Astrocyte (in vitro differentiated cells and primary cell): ENCODE results near the gene ARHGAP12. TPM values are rescaled to one million over a fixed set of nuclear protein-coding genes. Genes with fewer than 3 reads are reported as not detected.

Experiments used
- DNase-seq: peaks from one replicate; pipeline ENCODE4 v3.0.0-alpha.2; 2010; ENCODE audit warnings: low read depth
- FAIRE-seq: peaks from 2 replicates; lab custom pipeline; 2011; peaks lifted over from hg19 to GRCh38; lab: Jason Lieb, UNC
- H2AFZ ChIP-seq: 2 replicates; pipeline ENCODE4 v1.6.0; 2012; ENCODE audit warnings: low read depth, low read length, inconsistent platforms
- H3K27ac ChIP-seq: 2 replicates; pipeline ENCODE4 v1.5.1; 2011; ENCODE audit warnings: low read depth, low read length, inconsistent platforms
- H3K27me3 ChIP-seq: 2 replicates; pipeline ENCODE4 v1.6.0; 2011; ENCODE audit warnings: low read length, inconsistent platforms; ENCODE audit not compliant: insufficient read depth
- H3K36me3 ChIP-seq: 2 replicates; pipeline ENCODE4 v1.5.1; 2011; ENCODE audit warnings: low read length, inconsistent platforms; ENCODE audit not compliant: insufficient read depth
- H3K4me1 ChIP-seq: 2 replicates; pipeline ENCODE4 v1.5.1; 2011; ENCODE audit warnings: low read length, inconsistent platforms; ENCODE audit not compliant: insufficient read depth
- H3K4me2 ChIP-seq: 2 replicates; pipeline ENCODE4 v1.6.0; 2012; ENCODE audit warnings: low read length, inconsistent platforms
- H3K4me3 ChIP-seq: 2 replicates; pipeline ENCODE4 v1.5.1; 2011; ENCODE audit warnings: low read depth, mild to moderate bottlenecking, low read length, inconsistent platforms; ENCODE audit not compliant: insufficient read depth
- H3K79me2 ChIP-seq: 2 replicates; pipeline ENCODE4 v1.6.0; 2012; ENCODE audit warnings: mild to moderate bottlenecking, low read length, inconsistent platforms; ENCODE audit not compliant: insufficient read depth
- H3K9ac ChIP-seq: 2 replicates; pipeline ENCODE4 v1.6.0; 2012; ENCODE audit warnings: mild to moderate bottlenecking, low read length, inconsistent platforms
- H3K9me3 ChIP-seq: 2 replicates; pipeline ENCODE4 v1.5.1; 2012; ENCODE audit warnings: low read depth, mild to moderate bottlenecking, low read length, inconsistent platforms; ENCODE audit not compliant: insufficient read depth
- H4K20me1 ChIP-seq: 2 replicates; pipeline ENCODE4 v1.6.0; 2012; ENCODE audit warnings: low read length, inconsistent platforms; ENCODE audit not compliant: insufficient read depth
- H3K27ac Mint-ChIP-seq: one replicate; pipeline ENCODE4 v1.8.0; 2021; ENCODE audit warnings: mild to moderate bottlenecking, mixed read lengths; ENCODE audit not compliant: unreplicated experiment
- H3K27me3 Mint-ChIP-seq: one replicate; pipeline ENCODE4 v1.8.0; 2021; ENCODE audit warnings: low read depth, mixed read lengths; ENCODE audit not compliant: unreplicated experiment
- H3K36me3 Mint-ChIP-seq: one replicate; pipeline ENCODE4 v1.8.0; 2021; ENCODE audit warnings: low read depth, mixed read lengths; ENCODE audit not compliant: unreplicated experiment
- H3K4me1 Mint-ChIP-seq: one replicate; pipeline ENCODE4 v1.8.0; 2021; ENCODE audit warnings: low read depth, mixed read lengths; ENCODE audit not compliant: unreplicated experiment
- H3K4me3 Mint-ChIP-seq: one replicate; pipeline ENCODE4 v1.8.0; 2021; ENCODE audit warnings: mild to moderate bottlenecking, moderate library complexity, mixed read lengths; ENCODE audit not compliant: unreplicated experiment
- H3K9me3 Mint-ChIP-seq: one replicate; pipeline ENCODE4 v1.8.0; 2021; ENCODE audit warnings: mild to moderate bottlenecking, mixed read lengths; ENCODE audit not compliant: unreplicated experiment
- EZH2 ChIP-seq: IDR thresholded peaks from 2 replicates; pipeline ENCODE4 v1.6.1; 2012; ENCODE audit warnings: mild to moderate bottlenecking, low read length, inconsistent platforms; ENCODE audit not compliant: insufficient read depth
- total RNA-seq: library from RNA; stranded (reverse); gene quantifications from 2 replicates; pipeline ENCODE4 v1.2.1, GENCODE V29; 2021
- TF ChIP-seq, protein P1 (sequence below): IDR thresholded peaks from 2 replicates; pipeline ENCODE4 v1.5.1; 2011; ENCODE audit warnings: low read depth, mild to moderate bottlenecking, inconsistent platforms, low read length, moderate library complexity; ENCODE audit not compliant: insufficient read depth

Gene ARHGAP12
- total RNA-seq, 1 donor from 2014 or later = 24.9 TPM

DNA sequence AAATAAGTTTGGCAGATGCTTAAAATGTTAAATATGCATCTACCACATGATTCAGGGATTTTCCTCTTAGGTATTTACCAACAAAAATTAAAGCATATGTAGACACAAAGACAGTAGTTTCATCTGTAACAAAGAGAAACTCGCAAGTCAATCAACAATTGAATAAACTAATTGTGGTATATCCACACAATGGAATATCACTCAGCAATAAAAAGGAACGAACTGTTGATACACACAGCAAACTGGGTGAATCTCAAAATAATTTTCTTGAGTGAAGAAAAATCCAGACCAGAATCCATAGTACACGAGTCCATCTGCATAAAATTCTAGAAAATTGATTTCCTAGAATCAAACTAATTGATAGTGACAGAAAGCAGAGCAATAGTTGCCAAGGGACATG lies 5.2 kb downstream of the ARHGAP12 start:
- TF ChIP-seq, protein P1, sequence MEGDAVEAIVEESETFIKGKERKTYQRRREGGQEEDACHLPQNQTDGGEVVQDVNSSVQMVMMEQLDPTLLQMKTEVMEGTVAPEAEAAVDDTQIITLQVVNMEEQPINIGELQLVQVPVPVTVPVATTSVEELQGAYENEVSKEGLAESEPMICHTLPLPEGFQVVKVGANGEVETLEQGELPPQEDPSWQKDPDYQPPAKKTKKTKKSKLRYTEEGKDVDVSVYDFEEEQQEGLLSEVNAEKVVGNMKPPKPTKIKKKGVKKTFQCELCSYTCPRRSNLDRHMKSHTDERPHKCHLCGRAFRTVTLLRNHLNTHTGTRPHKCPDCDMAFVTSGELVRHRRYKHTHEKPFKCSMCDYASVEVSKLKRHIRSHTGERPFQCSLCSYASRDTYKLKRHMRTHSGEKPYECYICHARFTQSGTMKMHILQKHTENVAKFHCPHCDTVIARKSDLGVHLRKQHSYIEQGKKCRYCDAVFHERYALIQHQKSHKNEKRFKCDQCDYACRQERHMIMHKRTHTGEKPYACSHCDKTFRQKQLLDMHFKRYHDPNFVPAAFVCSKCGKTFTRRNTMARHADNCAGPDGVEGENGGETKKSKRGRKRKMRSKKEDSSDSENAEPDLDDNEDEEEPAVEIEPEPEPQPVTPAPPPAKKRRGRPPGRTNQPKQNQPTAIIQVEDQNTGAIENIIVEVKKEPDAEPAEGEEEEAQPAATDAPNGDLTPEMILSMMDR = no peak
- TF ChIP-seq EZH2 = no peak
- H3K4me1 ChIP-seq = peaks cover 7% of the 10 kb centered on the region
- H3K36me3 ChIP-seq = no peaks in the 10 kb centered on the region
- peaks cover 92% of the 10 kb centered on the region for H3K79me2 ChIP-seq
- H4K20me1 ChIP-seq = peaks cover 64% of the 10 kb centered on the region
- Mint-ChIP-seq H3K9me3 (no peaks in the 10 kb centered on the region), H3K36me3 (peaks cover 3% of the 10 kb centered on the region), H3K27me3 (no peaks in the 10 kb centered on the region), H3K4me3 (no peak overlapping the region), H3K4me1 (peaks cover 10% of the 10 kb centered on the region), H3K27ac (no peak overlapping the region)
- no peak overlapping the region for H2AFZ ChIP-seq
- H3K4me2 ChIP-seq = no peak overlapping the region
- no peak overlapping the region for H3K4me3 ChIP-seq
- FAIRE-seq = no peak
- H3K27ac ChIP-seq = no peak overlapping the region
- H3K27me3 ChIP-seq = no peaks in the 10 kb centered on the region
- H3K9me3 ChIP-seq = no peaks in the 10 kb centered on the region
- H3K9ac ChIP-seq = no peak overlapping the region
- no peak for DNase-seq

DNA sequence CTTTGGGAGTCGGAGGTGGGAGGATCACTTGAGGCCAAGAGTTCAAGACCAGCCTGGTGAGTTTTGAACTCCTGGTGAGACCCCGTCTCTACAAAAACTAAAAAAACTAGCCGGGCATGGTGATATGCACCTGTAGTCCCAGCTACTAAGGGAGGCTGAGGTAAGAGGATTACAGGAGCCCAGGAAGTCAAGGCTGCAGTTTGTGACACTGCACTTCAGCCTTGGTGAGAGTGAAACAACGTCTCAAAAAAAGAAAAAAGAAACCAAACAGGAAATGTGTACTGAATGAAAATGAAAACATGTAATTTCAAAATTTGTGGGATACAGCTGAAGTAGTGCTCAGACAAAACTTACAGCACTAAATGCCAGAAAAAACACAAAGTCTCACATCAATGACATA lies 7.6 kb downstream of the ARHGAP12 start:
- no peak overlapping the region for H3K27ac Mint-ChIP-seq

DNA sequence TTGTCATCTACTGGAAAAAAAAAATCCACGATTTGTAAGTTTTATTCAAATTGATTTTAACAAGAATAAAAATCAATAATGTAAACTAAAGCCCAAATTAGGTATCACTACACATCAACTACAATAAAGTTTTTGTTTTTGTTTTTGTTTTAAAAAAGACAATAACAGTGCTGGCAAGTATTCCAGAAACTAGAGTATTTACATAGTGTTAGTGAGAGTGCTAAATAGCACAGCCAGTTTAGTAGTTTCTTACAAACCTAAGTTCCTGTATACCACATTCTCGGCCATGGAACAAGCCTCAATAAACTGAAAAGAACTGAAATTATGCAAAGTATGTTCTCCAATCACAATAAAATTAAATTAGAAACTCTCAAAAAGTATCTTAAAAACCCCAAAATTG lies 8.1 kb downstream of the ARHGAP12 start:
- H3K36me3 Mint-ChIP-seq = peaks cover 3% of the 10 kb centered on the region
- FAIRE-seq = no peak
- no peaks in the 10 kb centered on the region for H3K27me3 ChIP-seq

More for the DNA sequence above, 7.6 kb downstream of the ARHGAP12 start:
- Histone ChIP-seq H3K9me3 (no peaks in the 10 kb centered on the region), H3K4me3 (no peak overlapping the region), H3K79me2 (peaks cover 95% of the 10 kb centered on the region), H4K20me1 (peaks cover 61% of the 10 kb centered on the region), H3K27me3 (no peaks in the 10 kb centered on the region), H3K9ac (no peak overlapping the region), H3K4me1 (no peaks in the 10 kb centered on the region), H3K4me2 (no peak overlapping the region), H3K27ac (no peak overlapping the region), H2AFZ (no peak overlapping the region), H3K36me3 (no peaks in the 10 kb centered on the region)
- peaks cover 3% of the 10 kb centered on the region for H3K36me3 Mint-ChIP-seq
- DNase-seq (no peak), FAIRE-seq (no peak)
- H3K9me3 Mint-ChIP-seq = no peaks in the 10 kb centered on the region
- TF ChIP-seq EZH2 = no peak
- TF ChIP-seq, protein P1 = no peak
- H3K4me1 Mint-ChIP-seq = peaks cover 4% of the 10 kb centered on the region
- no peak overlapping the region for H3K4me3 Mint-ChIP-seq
- no peaks in the 10 kb centered on the region for H3K27me3 Mint-ChIP-seq

More for the DNA sequence above, 8.1 kb downstream of the ARHGAP12 start:
- no peaks in the 10 kb centered on the region for H3K36me3 ChIP-seq
- H3K79me2 ChIP-seq = peaks cover 95% of the 10 kb centered on the region
- no peak overlapping the region for H3K9ac ChIP-seq
- H3K4me3 ChIP-seq = no peak overlapping the region
- peaks cover 1% of the 10 kb centered on the region for H3K4me1 Mint-ChIP-seq
- no peaks in the 10 kb centered on the region for H3K4me1 ChIP-seq
- H3K27ac Mint-ChIP-seq = no peak overlapping the region
- H4K20me1 ChIP-seq = peaks cover 58% of the 10 kb centered on the region
- no peak for DNase-seq
- H3K27ac ChIP-seq = no peak overlapping the region
- H3K4me2 ChIP-seq = no peak overlapping the region
- H3K27me3 Mint-ChIP-seq = no peaks in the 10 kb centered on the region
- H3K9me3 Mint-ChIP-seq = no peaks in the 10 kb centered on the region
- no peaks in the 10 kb centered on the region for H3K9me3 ChIP-seq
- H2AFZ ChIP-seq = no peak overlapping the region
- H3K4me3 Mint-ChIP-seq = no peak overlapping the region
- TF ChIP-seq EZH2 = no peak
- TF ChIP-seq, protein P1 = no peak
